COLO668 (cell line): Measurements from ENCODE around the gene VNN1.

Experiments used
- DNase-seq: peaks from one replicate; lab custom pipeline; 2025; ENCODE audit not compliant: unreplicated experiment; lab: John Stamatoyannopoulos, UW

Gene VNN1

GRCh38 chr6:132713352-132714134 lies at the start of gene VNN1:
Gene VNN1, minus strand, starts transcription at chr6:132714055. Its CDS starts 20 bp downstream, at chr6:132714035.
- DNase-seq = no peak

- no peak for DNase-seq
Observed at GRCh38 chr6:132763269-132763668, 49.4 kb upstream of the VNN1 start.

- no peak for DNase-seq
Observed at GRCh38 chr6:132760256-132760655, 46.4 kb upstream of the VNN1 start.

GRCh38 chr6:132758689-132759088 lies 44.8 kb upstream of the VNN1 start:
- DNase-seq = no peak

GRCh38 chr6:132752255-132752654 lies 38.4 kb upstream of the VNN1 start:
- no peak for DNase-seq

GRCh38 chr6:132751828-132752227 lies 38.0 kb upstream of the VNN1 start:
- no peak for DNase-seq

GRCh38 chr6:132751306-132751705 lies 37.5 kb upstream of the VNN1 start:
- no peak for DNase-seq

- no peak for DNase-seq
Observed at GRCh38 chr6:132750455-132751248, 36.8 kb upstream of the VNN1 start.

- no peak for DNase-seq
Observed at GRCh38 chr6:132749111-132749510, 35.3 kb upstream of the VNN1 start.

GRCh38 chr6:132748446-132748845 lies 34.6 kb upstream of the VNN1 start:
- DNase-seq = no peak

- no peak for DNase-seq
Observed at GRCh38 chr6:132746048-132746447, 32.2 kb upstream of the VNN1 start.

- DNase-seq = no peak
Observed at GRCh38 chr6:132742495-132742894, 28.6 kb upstream of the VNN1 start.

- DNase-seq = no peak
Observed at GRCh38 chr6:132741281-132741680, 27.4 kb upstream of the VNN1 start.

GRCh38 chr6:132736239-132736638 lies 22.4 kb upstream of the VNN1 start:
- no peak for DNase-seq

- no peak for DNase-seq
Observed at GRCh38 chr6:132734694-132735236, 20.9 kb upstream of the VNN1 start.

- no peak for DNase-seq
Observed at GRCh38 chr6:132733814-132734213, 20.0 kb upstream of the VNN1 start.

- DNase-seq = no peak
Observed at GRCh38 chr6:132733283-132733682, 19.4 kb upstream of the VNN1 start.

GRCh38 chr6:132731086-132731485 lies 17.2 kb upstream of the VNN1 start:
- DNase-seq = no peak

GRCh38 chr6:132730560-132730959 lies 16.7 kb upstream of the VNN1 start:
- no peak for DNase-seq

GRCh38 chr6:132728616-132729015 lies 14.8 kb upstream of the VNN1 start:
- DNase-seq = no peak

GRCh38 chr6:132726608-132726975 lies 12.7 kb upstream of the VNN1 start:
- DNase-seq = no peak

GRCh38 chr6:132725947-132726607 lies 12.2 kb upstream of the VNN1 start:
- no peak for DNase-seq
